Measurements from ENCODE around the gene KCNJ6. TPM values are rescaled to one million over a fixed set of nuclear protein-coding genes. Genes with fewer than 3 reads are reported as not detected.

KCNJ6 gene
- not detected in 2 replicates for total RNA-seq

GRCh38 chr21:37916310-37917051 is at the start of gene KCNJ6:
Gene KCNJ6, minus strand, starts transcription at chr21:37916457. Its CDS starts 75,775 bp downstream, at chr21:37840682.

All from thoracic aorta endothelial cell (primary cell).